Embryonic facial prominence (tissue), 1 donor: ENCODE measurements around the gene TAS2R41.

Experiments
- DNase-seq: peaks from one replicate; pipeline ENCODE4 v3.0.0-alpha.2; 2016; ENCODE audit errors: extremely low spot score

TAS2R41 gene

GRCh38 chr7:143493751-143494150 lies 16.1 kb downstream of the TAS2R41 start:
- no peak for DNase-seq

GRCh38 chr7:143494622-143495021 lies 16.9 kb downstream of the TAS2R41 start:
- DNase-seq = no peak

- DNase-seq = no peak
These were observed 18.2 kb downstream of the TAS2R41 start for GRCh38 chr7:143495851-143496250.

- no peak for DNase-seq
These were observed 18.6 kb downstream of the TAS2R41 start for GRCh38 chr7:143496263-143496662.

- DNase-seq = no peak
These were observed 19.5 kb downstream of the TAS2R41 start for GRCh38 chr7:143497008-143497795.

GRCh38 chr7:143499246-143499645 lies 21.6 kb downstream of the TAS2R41 start:
- DNase-seq = no peak

GRCh38 chr7:143499743-143500348 lies 22.2 kb downstream of the TAS2R41 start:
- DNase-seq = no peak

- DNase-seq = no peak
These were observed 25.6 kb downstream of the TAS2R41 start for GRCh38 chr7:143503261-143503660.

- no peak for DNase-seq
These were observed 26.7 kb downstream of the TAS2R41 start for GRCh38 chr7:143504215-143504936.

- no peak for DNase-seq
These were observed 27.2 kb downstream of the TAS2R41 start for GRCh38 chr7:143504937-143505297.

- no peak for DNase-seq
These were observed 28.2 kb downstream of the TAS2R41 start for GRCh38 chr7:143505838-143506237.

- DNase-seq = no peak
These were observed 29.4 kb downstream of the TAS2R41 start for GRCh38 chr7:143507094-143507518.

- DNase-seq = no peak
These were observed 29.9 kb downstream of the TAS2R41 start for GRCh38 chr7:143507534-143508055.

- no peak for DNase-seq
These were observed 33.4 kb downstream of the TAS2R41 start for GRCh38 chr7:143510854-143511592.

GRCh38 chr7:143511593-143512047 lies 33.9 kb downstream of the TAS2R41 start:
- no peak for DNase-seq

GRCh38 chr7:143512488-143513340 lies 35.0 kb downstream of the TAS2R41 start:
- no peak for DNase-seq

GRCh38 chr7:143514487-143514886 lies 36.8 kb downstream of the TAS2R41 start:
- DNase-seq = no peak

GRCh38 chr7:143514995-143515735 lies 37.5 kb downstream of the TAS2R41 start:
- no peak for DNase-seq

GRCh38 chr7:143516981-143517380 lies 39.3 kb downstream of the TAS2R41 start:
- no peak for DNase-seq

- no peak for DNase-seq
These were observed 40.8 kb downstream of the TAS2R41 start for GRCh38 chr7:143518521-143518920.
